HL-60 (cell line): ENCODE measurements around the gene GADD45B.

ENCODE experiments used
- CTCF ChIP-seq: IDR thresholded peaks from one replicate; pipeline ENCODE4 v1.5.1; 2011; ENCODE audit warnings: low read length, control low read depth, inconsistent platforms; ENCODE audit not compliant: insufficient read depth
- GABPA ChIP-seq: IDR thresholded peaks from 2 replicates; pipeline ENCODE4 v1.6.1; 2012; ENCODE audit warnings: low read depth
- POLR2AphosphoS5 ChIP-seq: IDR thresholded peaks from 2 replicates; pipeline ENCODE4 v1.6.1; 2012; ENCODE audit warnings: low read depth
- REST ChIP-seq: IDR thresholded peaks from 2 replicates; pipeline ENCODE4 v1.6.1; 2012; ENCODE audit warnings: low read depth; ENCODE audit not compliant: insufficient replicate concordance
- SPI1 ChIP-seq: IDR thresholded peaks from 2 replicates; pipeline ENCODE4 v1.6.1; 2012; ENCODE audit warnings: low read depth, mild to moderate bottlenecking, borderline replicate concordance

GRCh38 chr19:2509096-2509495, 33.2 kb downstream of the GADD45B start:
- TF ChIP-seq CTCF: no peak
- TF ChIP-seq POLR2AphosphoS5: no peak
- TF ChIP-seq REST: no peak
- no peak for TF ChIP-seq GABPA
- TF ChIP-seq SPI1: no peak
